Stimulated activated memory B cell treated with anti-CD40 and anti-IgM and Interleukin-4, amounts not matched to agents 10 μg/mL and 1 μg/mL and 100 μg/mL, for 72 hours (primary cell): ENCODE measurements around the gene EXOC4.

ENCODE experiments used
- ATAC-seq: fragments of 150-1000 bp; cut with Tn5 transposase; 2 replicates; pipeline ENCODE4 v1.10.0; 2021
- H3K27ac Mint-ChIP-seq: one replicate; pipeline ENCODE4 v1.8.0; 2022; ENCODE audit warnings: mild to moderate bottlenecking, mixed read lengths
- H3K27me3 Mint-ChIP-seq: one replicate; pipeline ENCODE4 v1.8.0; 2022; ENCODE audit warnings: mixed read lengths
- H3K36me3 Mint-ChIP-seq: one replicate; pipeline ENCODE4 v1.8.0; 2022; ENCODE audit warnings: mixed read lengths
- H3K4me1 Mint-ChIP-seq: one replicate; pipeline ENCODE4 v1.8.0; 2022; ENCODE audit warnings: mixed read lengths
- H3K4me3 Mint-ChIP-seq: one replicate; pipeline ENCODE4 v1.8.0; 2022; ENCODE audit warnings: mild to moderate bottlenecking, moderate library complexity, mixed read lengths
- H3K9me3 Mint-ChIP-seq: one replicate; pipeline ENCODE4 v1.8.0; 2022; ENCODE audit warnings: mixed read lengths

Gene EXOC4

GRCh38 chr7:133355822-133356221 is 102.9 kb downstream of the EXOC4 start:
- H3K27me3 Mint-ChIP-seq: no peaks in the 10 kb centered on the region
- H3K27ac Mint-ChIP-seq: no peak overlapping the region
- H3K9me3 Mint-ChIP-seq: peaks cover 20% of the 10 kb centered on the region
- H3K4me1 Mint-ChIP-seq: no peaks in the 10 kb centered on the region
- ATAC-seq: no peak
- no peak overlapping the region for H3K4me3 Mint-ChIP-seq
- H3K36me3 Mint-ChIP-seq: peaks cover 57% of the 10 kb centered on the region

GRCh38 chr7:133358708-133359107 is 105.8 kb downstream of the EXOC4 start:
- Mint-ChIP-seq H3K9me3 (peaks cover 8% of the 10 kb centered on the region), H3K36me3 (peaks cover 49% of the 10 kb centered on the region)

GRCh38 chr7:133359449-133359848 is 106.6 kb downstream of the EXOC4 start:
- Mint-ChIP-seq H3K36me3 (peaks cover 43% of the 10 kb centered on the region), H3K4me3 (no peak overlapping the region), H3K9me3 (peaks cover 7% of the 10 kb centered on the region), H3K27me3 (no peaks in the 10 kb centered on the region), H3K4me1 (no peaks in the 10 kb centered on the region), H3K27ac (no peak overlapping the region)
- ATAC-seq: no peak

More at GRCh38 chr7:133358708-133359107, 105.8 kb downstream of the EXOC4 start:
- H3K27ac Mint-ChIP-seq: no peak overlapping the region
- H3K27me3 Mint-ChIP-seq: no peaks in the 10 kb centered on the region
- no peak overlapping the region for H3K4me3 Mint-ChIP-seq
- H3K4me1 Mint-ChIP-seq: no peaks in the 10 kb centered on the region
- ATAC-seq: no peak

DNA sequence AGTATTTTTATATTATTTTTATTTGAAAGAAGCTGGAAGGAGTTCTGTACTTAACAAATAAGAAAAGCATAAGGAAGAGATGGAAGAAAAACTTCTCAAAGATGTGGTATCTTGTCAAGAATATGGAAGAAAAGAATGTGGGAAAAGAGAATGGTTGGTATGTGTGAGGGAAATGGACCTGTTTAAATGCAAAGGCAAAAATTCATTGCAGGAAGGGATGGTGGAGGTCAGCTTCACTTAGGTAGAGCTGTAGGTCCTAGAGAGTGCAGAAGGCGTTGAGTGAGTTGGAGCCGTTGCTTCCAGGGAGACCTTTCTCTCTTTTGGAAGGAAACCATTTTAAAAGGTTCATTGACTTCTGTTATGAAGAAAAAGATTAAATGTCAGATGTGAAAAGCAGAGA is 107.3 kb downstream of the EXOC4 start:
- H3K36me3 Mint-ChIP-seq: peaks cover 43% of the 10 kb centered on the region
- H3K9me3 Mint-ChIP-seq: peaks cover 7% of the 10 kb centered on the region
- no peak for ATAC-seq
- H3K4me3 Mint-ChIP-seq: no peak overlapping the region
- H3K4me1 Mint-ChIP-seq: no peaks in the 10 kb centered on the region
- H3K27me3 Mint-ChIP-seq: no peaks in the 10 kb centered on the region
- no peak overlapping the region for H3K27ac Mint-ChIP-seq

DNA sequence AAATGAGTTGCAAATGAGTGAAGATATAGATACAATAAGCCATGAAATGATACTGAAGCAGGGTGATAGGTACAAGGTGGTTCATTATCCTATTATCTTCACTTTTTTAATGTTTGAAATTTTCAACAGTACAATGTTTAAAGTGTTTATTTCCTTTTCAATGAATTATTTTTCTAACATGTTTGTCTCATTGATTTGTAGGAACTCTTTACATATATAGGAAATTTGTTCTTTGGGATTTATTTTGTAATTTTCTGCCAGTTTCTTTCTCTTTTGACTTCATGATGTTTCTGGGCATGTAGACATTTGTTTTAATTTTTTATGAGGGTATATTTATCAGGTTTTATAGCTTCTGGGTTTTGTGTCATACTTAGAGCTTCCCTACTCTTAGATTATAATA is 108.9 kb downstream of the EXOC4 start:
- no peak for ATAC-seq
- Mint-ChIP-seq H3K9me3 (peaks cover 9% of the 10 kb centered on the region), H3K27me3 (no peaks in the 10 kb centered on the region), H3K4me1 (no peaks in the 10 kb centered on the region), H3K36me3 (peaks cover 39% of the 10 kb centered on the region), H3K4me3 (no peak overlapping the region), H3K27ac (no peak overlapping the region)

DNA sequence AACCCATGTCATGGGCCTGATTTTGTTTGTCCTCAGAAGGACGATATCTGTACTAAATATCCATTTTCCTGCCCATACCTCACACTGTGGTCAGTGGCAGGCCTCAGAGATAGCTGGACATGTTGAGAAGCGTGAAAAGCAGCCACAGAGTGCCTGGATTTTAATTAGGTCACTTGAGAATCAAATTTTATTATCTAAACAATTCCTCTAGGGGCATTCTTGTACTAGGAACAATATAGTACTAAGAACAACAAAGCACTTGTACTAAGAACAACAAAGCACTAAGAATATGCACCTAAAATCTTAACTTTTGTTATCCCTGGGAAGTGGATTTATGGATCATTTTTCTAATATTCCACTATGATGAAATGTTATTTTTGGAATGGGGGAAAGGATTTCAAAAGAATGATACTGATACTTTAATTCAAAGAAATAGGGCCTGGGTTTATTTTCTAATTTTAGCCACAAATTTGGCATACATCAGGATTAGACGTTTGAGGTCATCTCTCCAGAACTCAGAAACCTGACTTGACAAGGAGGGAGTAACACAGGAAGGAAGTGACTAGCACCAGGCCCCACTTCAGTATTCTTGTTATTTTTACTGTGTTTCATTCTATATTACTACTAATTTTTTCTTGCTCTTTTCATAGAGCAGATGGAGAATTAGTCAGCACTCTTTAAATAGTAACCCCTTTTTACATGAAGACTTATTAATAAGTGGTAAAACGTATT is 112.2 kb downstream of the EXOC4 start:
- H3K4me1 Mint-ChIP-seq: no peaks in the 10 kb centered on the region
- H3K9me3 Mint-ChIP-seq: peaks cover 8% of the 10 kb centered on the region
- ATAC-seq: no peak
- no peaks in the 10 kb centered on the region for H3K27me3 Mint-ChIP-seq
- H3K27ac Mint-ChIP-seq: no peak overlapping the region
- H3K4me3 Mint-ChIP-seq: no peak overlapping the region
- peaks cover 33% of the 10 kb centered on the region for H3K36me3 Mint-ChIP-seq

DNA sequence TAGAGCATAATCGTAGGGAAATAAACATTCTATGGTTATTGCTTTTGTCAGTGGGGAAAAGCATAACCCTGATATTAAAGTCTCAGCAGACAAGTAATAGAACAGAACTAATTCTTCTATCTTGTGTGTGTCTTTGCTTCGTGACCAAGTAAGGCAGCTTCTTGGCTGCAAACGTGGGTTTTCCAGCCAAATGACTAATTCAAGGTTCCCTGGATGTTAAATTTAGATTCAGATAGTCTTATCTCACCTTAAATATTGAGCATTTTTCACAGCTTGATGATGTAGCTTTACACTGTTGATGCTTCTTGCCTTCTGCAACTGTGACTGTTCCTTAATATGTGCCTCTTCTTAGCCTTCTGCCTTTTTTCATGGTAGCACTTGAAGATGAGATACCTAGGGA is 113.0 kb downstream of the EXOC4 start:
- Mint-ChIP-seq H3K9me3 (peaks cover 6% of the 10 kb centered on the region), H3K36me3 (peaks cover 32% of the 10 kb centered on the region), H3K4me1 (no peaks in the 10 kb centered on the region), H3K4me3 (no peak overlapping the region), H3K27ac (no peak overlapping the region), H3K27me3 (no peaks in the 10 kb centered on the region)
- no peak for ATAC-seq

GRCh38 chr7:133367561-133367960 is 114.7 kb downstream of the EXOC4 start:
- H3K9me3 Mint-ChIP-seq: peaks cover 2% of the 10 kb centered on the region
- no peak for ATAC-seq
- no peaks in the 10 kb centered on the region for H3K27me3 Mint-ChIP-seq
- H3K27ac Mint-ChIP-seq: no peak overlapping the region
- peaks cover 29% of the 10 kb centered on the region for H3K36me3 Mint-ChIP-seq
- H3K4me1 Mint-ChIP-seq: no peaks in the 10 kb centered on the region
- no peak overlapping the region for H3K4me3 Mint-ChIP-seq

DNA sequence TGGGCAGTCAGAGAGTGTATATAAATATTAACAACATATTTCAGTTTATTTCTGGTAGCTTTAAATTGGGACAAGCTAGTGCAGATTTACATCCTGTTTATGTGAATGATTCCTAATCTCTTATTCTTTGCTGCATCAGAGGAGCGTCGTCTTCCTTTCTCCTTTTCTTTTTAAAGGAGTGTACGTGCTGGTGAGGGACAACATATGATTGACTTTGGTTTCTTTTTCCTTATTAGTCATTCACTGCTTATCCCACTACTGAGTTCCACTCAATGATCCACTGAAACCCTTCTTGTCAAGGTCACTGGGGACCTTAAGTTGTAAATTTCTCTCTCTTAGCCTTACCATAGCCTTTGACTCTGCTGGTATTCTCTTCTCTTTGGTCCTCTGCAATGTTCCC is 116.3 kb downstream of the EXOC4 start:
- Mint-ChIP-seq H3K9me3 (peaks cover 2% of the 10 kb centered on the region), H3K27me3 (no peaks in the 10 kb centered on the region), H3K27ac (no peak overlapping the region), H3K4me1 (no peaks in the 10 kb centered on the region), H3K36me3 (peaks cover 25% of the 10 kb centered on the region), H3K4me3 (no peak overlapping the region)
- no peak for ATAC-seq

- Mint-ChIP-seq H3K27ac (no peak overlapping the region), H3K9me3 (peaks cover 2% of the 10 kb centered on the region), H3K27me3 (no peaks in the 10 kb centered on the region), H3K4me1 (no peaks in the 10 kb centered on the region), H3K36me3 (peaks cover 35% of the 10 kb centered on the region), H3K4me3 (no peak overlapping the region)
- ATAC-seq: no peak
Observed at GRCh38 chr7:133371616-133372015, 118.7 kb downstream of the EXOC4 start.

GRCh38 chr7:133372337-133372736 is 119.5 kb downstream of the EXOC4 start:
- H3K27me3 Mint-ChIP-seq: no peaks in the 10 kb centered on the region
- H3K4me3 Mint-ChIP-seq: no peak overlapping the region
- peaks cover 31% of the 10 kb centered on the region for H3K36me3 Mint-ChIP-seq
- H3K9me3 Mint-ChIP-seq: peaks cover 2% of the 10 kb centered on the region
- no peaks in the 10 kb centered on the region for H3K4me1 Mint-ChIP-seq
- H3K27ac Mint-ChIP-seq: no peak overlapping the region
- ATAC-seq: no peak

DNA sequence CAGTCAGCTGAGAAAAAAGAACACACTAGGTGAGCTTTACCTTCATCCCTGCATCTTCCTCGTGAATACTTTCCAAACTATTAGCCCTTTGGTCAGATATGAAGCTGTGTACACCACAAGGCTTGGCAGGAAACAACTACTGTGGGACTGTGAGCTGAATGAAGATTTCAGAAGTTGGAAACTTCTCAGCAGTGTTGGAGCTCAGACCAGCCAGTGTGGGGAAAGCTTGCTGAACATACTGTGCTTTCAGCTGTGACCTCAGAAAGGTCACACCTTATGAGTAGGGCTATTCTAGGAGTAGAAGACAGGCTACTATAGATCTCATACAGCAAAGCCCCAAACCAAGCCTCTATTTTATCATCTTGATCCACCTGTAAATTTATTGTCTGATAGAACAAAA is 123.6 kb downstream of the EXOC4 start:
- peaks cover 8% of the 10 kb centered on the region for H3K9me3 Mint-ChIP-seq
- no peak for ATAC-seq
- H3K4me3 Mint-ChIP-seq: no peak overlapping the region
- H3K27me3 Mint-ChIP-seq: no peaks in the 10 kb centered on the region
- H3K27ac Mint-ChIP-seq: no peak overlapping the region
- no peaks in the 10 kb centered on the region for H3K4me1 Mint-ChIP-seq
- peaks cover 47% of the 10 kb centered on the region for H3K36me3 Mint-ChIP-seq

DNA sequence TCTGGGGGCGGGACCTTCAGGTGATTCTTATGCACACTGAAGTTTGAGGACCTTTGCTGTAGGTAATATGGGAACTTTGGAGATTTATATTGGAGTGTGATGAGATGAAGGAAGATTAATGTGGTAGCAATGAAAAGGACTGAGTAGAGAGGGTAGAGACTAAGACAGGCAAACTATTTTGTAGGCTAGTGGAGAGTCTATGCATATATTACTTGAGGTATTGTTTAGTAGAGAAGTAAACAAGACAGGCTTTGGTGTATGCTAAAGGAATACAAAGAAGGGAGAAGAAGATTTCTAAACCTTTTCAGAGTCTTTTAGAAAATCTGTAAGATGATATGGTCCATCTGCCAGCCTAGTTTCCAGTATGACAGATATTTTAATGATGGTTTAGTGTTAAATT is 129.1 kb downstream of the EXOC4 start:
- H3K9me3 Mint-ChIP-seq: peaks cover 8% of the 10 kb centered on the region
- H3K36me3 Mint-ChIP-seq: peaks cover 39% of the 10 kb centered on the region
- H3K27me3 Mint-ChIP-seq: no peaks in the 10 kb centered on the region
- no peak for ATAC-seq
- H3K27ac Mint-ChIP-seq: no peak overlapping the region
- no peak overlapping the region for H3K4me3 Mint-ChIP-seq
- H3K4me1 Mint-ChIP-seq: no peaks in the 10 kb centered on the region

GRCh38 chr7:133382775-133383559 is 130.1 kb downstream of the EXOC4 start:
- Mint-ChIP-seq H3K36me3 (peaks cover 40% of the 10 kb centered on the region), H3K9me3 (peaks cover 4% of the 10 kb centered on the region), H3K4me3 (no peak overlapping the region), H3K27ac (no peak overlapping the region), H3K27me3 (no peaks in the 10 kb centered on the region), H3K4me1 (no peaks in the 10 kb centered on the region)
- ATAC-seq: no peak

DNA sequence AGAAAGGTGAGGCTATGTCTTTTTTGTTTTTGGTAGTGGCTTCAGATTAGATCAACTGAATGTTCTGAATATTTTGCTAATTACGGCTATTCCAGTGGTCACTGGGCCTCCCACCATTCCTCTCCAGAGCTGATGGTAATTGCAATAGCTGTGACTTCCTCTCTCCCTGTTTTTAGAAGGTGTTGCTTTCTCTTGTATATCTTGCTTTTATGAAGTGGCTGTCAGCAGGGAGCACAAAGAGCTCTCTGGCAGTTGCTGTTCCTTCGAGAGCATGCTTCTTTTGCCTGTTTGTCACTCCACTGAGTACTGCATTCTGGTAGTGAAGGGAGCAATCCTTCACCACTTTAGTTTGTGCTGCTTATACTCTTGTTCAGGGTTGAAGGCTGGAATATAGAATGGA is 133.3 kb downstream of the EXOC4 start:
- Mint-ChIP-seq H3K27ac (no peak overlapping the region), H3K9me3 (peaks cover 3% of the 10 kb centered on the region), H3K27me3 (no peaks in the 10 kb centered on the region), H3K4me1 (peaks cover 9% of the 10 kb centered on the region), H3K36me3 (peaks cover 39% of the 10 kb centered on the region), H3K4me3 (no peak overlapping the region)
- no peak for ATAC-seq

GRCh38 chr7:133389727-133390126 is 136.8 kb downstream of the EXOC4 start:
- Mint-ChIP-seq H3K27me3 (no peaks in the 10 kb centered on the region), H3K4me1 (peaks cover 32% of the 10 kb centered on the region), H3K9me3 (peaks cover 3% of the 10 kb centered on the region), H3K27ac (no peak overlapping the region), H3K36me3 (peaks cover 29% of the 10 kb centered on the region), H3K4me3 (no peak overlapping the region)
- ATAC-seq: no peak
